ENCODE data around the gene VPS18.
"Not testable (repeated sequence)": the region's sequence is repeated elsewhere in the genome, so short reads cannot be mapped to it uniquely, and the experiment has no call there.

Gene VPS18, protein sequence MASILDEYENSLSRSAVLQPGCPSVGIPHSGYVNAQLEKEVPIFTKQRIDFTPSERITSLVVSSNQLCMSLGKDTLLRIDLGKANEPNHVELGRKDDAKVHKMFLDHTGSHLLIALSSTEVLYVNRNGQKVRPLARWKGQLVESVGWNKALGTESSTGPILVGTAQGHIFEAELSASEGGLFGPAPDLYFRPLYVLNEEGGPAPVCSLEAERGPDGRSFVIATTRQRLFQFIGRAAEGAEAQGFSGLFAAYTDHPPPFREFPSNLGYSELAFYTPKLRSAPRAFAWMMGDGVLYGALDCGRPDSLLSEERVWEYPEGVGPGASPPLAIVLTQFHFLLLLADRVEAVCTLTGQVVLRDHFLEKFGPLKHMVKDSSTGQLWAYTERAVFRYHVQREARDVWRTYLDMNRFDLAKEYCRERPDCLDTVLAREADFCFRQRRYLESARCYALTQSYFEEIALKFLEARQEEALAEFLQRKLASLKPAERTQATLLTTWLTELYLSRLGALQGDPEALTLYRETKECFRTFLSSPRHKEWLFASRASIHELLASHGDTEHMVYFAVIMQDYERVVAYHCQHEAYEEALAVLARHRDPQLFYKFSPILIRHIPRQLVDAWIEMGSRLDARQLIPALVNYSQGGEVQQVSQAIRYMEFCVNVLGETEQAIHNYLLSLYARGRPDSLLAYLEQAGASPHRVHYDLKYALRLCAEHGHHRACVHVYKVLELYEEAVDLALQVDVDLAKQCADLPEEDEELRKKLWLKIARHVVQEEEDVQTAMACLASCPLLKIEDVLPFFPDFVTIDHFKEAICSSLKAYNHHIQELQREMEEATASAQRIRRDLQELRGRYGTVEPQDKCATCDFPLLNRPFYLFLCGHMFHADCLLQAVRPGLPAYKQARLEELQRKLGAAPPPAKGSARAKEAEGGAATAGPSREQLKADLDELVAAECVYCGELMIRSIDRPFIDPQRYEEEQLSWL

DNA sequence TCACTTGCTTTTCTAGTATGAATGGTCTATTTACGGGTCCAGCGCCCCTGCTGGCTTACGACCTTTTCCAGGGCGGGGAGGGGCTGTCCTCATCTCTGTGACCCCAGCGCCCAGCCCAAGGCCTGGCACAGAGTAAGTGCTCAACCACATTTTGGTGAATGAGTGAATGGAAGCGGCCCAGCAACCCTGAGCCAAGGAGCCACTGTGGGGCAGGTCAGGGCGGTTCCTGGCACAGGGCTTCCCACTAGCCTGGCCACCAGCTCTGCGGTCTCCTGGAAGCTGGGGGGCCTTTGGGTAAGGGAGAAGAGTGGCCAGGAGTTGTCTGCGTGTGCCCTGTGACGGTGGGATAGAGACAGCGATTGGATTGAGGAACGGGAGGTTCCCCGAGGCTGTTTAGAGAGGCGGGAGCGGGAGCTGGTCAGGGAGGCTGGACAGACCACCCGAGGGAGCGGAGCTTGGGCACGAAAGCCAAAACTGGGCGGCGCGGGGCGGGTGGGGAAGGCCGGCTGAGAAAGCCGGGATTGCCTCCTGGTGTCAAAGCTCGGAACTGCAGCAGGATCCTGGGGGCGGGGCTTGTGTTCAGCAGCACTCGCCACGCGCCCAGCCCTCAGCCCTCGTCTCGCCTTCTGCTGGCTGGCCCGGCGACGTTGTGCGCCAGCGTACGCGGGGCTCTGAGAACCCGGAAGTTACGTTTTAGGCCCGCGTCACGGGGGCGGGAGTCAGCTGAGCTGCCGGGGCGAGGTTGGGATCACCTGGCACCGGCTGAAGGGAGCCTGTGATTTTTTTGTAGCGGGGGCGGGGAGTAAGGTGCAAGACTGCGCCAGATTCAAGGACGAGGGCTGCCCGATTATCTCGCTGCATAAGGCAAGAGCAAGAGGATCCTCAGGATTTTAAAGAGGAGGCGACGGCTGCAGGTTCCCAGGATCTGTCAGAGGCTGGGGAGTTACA, at the start of gene VPS18:
Gene VPS18 (plus strand): TSS at position 718 of the 948 bp plus-strand sequence. CDS start 319 bp downstream, outside the sequence.
- peak; percentile 96 to 100 (median 97) for DNase-seq (ENCODE audit: low read depth in 3 of 3)

DNA sequence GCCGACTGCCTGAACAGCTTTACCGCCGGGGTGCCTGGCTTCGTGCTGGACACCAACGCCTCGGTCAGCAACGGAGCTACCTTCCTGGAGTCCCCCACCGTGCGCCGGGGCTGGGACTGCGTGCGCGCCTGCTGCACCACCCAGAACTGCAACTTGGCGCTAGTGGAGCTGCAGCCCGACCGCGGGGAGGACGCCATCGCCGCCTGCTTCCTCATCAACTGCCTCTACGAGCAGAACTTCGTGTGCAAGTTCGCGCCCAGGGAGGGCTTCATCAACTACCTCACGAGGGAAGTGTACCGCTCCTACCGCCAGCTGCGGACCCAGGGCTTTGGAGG, 49.6 kb upstream of the VPS18 start:
- peak in 2 of 3 donors; percentile 6 to 33 for DNase-seq (ENCODE audit: low read depth in 3 of 3)

DNA sequence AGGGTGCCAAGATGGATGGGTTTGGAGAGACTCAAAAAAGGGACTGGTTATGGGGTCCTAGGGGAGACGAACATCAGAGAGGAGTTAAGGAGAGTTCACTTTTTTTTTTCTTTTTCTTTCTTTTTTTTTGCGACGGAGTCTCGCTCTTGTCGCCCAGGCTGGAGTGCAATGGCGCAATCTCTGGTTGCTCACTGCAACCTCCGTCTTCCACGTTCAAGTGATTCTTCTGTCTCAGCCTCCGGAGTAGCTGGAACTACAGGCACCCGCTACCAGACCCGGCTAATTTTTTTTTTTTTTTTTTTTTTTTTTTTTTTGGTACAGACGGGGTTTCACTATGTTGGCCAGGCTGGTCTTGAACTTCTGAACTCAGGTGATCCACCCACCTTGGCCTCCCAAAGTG, 49.2 kb upstream of the VPS18 start:
- no peak for DNase-seq (ENCODE audit: low read depth in 3 of 3)

DNA sequence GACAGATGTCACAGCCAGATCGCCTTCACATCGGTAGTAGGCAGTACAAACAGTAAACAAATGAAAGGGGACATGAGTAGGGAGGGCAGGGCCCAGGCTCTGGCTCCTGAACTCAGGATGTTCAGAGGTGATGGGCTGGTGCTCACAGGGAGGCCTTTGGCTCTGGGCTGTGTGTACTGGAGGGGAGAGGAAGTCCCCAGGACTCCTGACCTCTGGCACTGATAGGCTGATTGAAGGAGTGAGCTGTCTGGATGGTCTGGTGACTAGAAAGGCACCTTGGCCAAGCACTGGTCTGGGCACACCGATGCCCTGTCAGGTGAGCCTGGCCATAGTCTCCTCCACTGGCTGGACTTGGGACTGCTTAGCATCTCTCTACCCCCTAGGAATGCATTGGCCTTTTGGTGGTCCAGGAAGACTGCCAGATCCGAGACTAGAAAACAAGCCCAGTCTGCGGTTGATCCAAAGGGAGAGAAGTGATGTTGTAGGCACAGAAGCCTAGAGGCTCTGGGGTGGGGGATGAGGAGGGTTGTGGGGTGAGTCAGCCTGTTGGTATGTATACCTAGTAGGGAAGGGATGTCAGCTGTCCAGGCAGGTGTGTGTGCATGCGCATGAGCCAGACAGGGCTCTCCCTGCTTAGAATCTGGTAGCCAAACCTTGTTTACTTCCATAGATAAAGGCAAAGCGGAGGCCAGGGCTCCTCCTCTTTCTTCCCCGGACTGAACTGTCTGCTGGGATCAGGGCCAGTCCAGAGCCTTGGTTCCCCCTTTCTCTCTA, 48.6 kb upstream of the VPS18 start:
- no peak for DNase-seq (ENCODE audit: low read depth in 3 of 3)

DNA sequence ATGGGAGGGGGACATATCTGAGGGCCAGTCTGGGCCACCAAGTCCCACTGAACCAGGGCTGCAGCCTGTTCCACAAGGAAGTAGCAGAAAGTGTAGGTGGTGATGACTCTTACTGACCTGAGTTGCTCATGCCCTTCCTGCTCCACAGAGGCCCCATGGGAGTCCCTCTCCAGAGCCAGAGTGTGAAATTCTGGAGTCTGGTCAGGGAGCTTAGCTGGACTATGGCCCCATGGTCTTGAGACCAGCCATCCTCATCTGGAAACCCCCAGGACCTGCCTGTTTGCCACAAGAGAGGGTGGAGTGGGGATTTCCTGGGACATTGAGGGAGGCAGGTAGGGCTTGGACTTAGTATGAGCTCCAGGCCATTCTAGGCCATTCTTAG, 47.4 kb upstream of the VPS18 start:
- no peak for DNase-seq (ENCODE audit: low read depth in 3 of 3)

DNA sequence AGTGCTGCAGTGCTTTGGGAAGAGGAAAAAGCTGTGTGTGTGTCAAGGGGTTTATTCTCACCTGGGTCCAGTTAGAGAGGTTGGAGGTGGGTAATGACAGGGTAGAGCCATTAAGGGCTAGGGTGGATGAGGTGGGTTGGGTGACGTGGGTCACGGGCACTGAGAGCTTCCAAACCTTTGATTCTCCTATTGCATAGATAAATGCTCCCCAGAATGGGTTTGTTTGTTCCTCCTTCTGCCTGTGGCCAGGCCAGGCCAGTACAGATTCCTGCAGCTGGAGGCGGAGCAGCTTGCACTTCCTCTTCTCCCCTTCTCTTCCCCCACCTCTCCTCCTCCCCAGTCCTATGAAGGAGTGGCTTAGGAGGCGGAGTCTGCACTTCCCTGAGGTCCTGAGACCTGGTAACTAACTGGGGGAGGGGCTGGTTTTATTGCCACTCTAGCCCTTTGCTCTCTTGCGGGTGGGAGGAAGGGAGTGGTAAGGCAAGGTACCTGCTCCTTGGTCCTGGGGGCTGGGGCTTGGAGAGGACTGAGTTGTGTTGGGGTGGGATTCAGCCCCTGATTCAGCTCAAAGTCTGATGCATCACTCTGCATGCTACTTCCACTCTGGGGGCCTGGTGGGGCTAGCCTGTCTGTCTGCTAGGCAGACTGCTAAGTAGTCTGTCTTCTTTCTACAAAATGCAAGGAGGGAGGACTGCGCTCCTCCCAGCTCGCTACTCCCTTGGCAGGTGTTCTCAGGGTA, 46.9 kb upstream of the VPS18 start:
- no peak for DNase-seq (ENCODE audit: low read depth in 3 of 3)

DNA sequence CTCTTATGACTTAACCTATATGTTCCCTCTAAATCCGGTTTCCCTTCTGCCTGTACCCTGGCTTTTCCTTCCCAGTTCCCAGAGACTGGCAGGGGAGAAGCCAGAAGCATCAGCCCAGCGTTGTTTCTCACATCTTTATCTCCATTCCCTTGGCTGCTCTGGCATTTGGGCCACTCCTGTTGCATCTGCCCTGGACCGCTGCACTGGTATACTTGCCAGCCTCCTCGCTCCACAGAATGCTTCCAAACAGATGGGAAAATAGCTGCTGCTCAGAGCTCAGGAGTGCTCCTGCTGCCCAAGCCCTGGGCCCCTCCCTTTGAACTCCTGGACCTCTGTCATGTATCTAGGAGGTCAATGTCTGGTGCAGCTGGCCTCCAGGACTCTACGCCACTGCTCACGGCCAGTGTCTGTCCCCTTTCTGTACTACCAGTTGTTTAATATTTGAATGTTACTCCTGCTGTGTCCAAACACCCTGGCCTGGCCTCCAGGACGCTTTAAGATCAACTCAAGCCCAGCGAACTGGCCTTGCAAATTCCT, 43.6 kb upstream of the VPS18 start:
- DNase-seq (ENCODE audit: low read depth in 3 of 3): no peak

DNA sequence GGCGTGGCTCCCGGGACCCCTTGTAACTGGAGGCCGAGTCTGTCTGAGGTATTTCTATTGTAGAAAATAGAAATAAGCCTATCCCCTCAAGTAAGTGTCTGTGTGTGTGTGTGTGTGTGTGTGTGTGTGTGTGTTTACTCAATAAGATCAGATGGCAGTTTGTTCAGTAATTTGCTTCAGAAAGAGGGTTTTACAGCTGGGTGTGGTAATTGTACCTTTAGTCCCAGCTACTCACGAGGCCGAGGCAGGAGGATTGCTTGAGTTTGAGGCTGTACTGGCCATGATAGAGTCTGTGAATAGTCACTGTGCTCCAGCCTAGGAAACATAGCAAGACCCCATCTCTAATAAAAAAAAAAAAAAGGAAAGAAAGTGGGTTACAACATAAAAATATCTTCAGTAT, 41.7 kb upstream of the VPS18 start:
- no peak for DNase-seq (ENCODE audit: low read depth in 3 of 3)

DNA sequence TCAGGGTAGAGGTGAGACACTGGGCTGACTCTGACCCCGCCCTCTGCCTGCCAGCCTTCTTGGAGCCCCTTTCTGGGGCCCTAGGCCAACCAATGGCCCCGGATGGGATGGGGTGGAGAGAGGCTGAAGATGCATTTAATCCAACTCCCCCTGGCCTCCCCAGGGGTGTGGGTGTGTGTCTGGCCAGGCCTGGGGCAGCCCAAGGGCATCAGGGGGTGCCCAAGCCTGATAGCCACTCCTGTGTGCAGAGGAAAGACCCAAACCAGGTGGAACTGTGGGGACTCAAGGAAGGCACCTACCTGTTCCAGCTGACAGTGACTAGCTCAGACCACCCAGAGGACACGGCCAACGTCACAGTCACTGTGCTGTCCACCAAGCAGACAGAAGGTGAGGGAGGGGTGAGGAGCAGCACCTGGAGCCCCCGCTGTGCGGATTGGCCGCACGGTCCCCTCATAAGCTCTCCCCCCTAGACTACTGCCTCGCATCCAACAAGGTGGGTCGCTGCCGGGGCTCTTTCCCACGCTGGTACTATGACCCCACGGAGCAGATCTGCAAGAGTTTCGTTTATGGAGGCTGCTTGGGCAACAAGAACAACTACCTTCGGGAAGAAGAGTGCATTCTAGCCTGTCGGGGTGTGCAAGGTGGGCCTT, 40.9 kb upstream of the VPS18 start:
- no peak for DNase-seq (ENCODE audit: low read depth in 3 of 3)

DNA sequence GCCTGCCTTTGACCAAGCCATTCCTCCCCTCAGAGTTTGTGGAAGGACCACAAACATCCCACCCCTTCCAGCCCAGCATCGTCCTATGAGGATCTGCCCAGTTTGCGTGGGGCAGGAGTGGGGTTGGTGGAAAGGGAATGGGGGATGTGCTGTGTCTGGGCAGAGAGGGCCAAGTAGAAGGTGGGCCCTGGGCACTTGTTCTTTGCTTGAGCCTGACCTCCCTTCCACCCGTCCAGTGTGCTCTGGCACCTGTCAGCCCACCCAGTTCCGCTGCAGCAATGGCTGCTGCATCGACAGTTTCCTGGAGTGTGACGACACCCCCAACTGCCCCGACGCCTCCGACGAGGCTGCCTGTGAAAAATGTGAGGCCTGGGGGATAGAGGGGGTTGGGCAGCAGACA, 40.1 kb upstream of the VPS18 start:
- DNase-seq (ENCODE audit: low read depth in 3 of 3): no peak

DNA sequence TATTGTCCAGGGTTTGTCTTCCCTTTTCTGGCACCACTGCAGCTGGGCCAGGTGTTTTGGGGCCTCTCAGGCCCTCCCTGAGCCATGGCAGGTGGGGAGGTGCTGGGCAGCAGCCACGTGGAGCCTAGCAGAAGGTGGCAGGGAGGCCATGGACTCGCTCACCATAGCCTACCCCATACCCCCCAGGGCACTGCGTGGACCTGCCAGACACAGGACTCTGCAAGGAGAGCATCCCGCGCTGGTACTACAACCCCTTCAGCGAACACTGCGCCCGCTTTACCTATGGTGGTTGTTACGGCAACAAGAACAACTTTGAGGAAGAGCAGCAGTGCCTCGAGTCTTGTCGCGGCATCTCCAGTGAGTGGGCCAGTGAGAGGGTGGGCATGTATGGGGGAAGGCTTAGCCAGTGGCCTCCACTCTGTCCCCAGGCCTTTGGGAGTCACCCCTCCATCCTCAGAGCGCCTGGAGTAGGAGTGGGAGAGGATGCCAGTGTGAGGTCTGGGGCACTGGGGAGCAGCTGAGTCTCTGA, 38.5 kb upstream of the VPS18 start:
- no peak for DNase-seq (ENCODE audit: low read depth in 3 of 3)

DNA sequence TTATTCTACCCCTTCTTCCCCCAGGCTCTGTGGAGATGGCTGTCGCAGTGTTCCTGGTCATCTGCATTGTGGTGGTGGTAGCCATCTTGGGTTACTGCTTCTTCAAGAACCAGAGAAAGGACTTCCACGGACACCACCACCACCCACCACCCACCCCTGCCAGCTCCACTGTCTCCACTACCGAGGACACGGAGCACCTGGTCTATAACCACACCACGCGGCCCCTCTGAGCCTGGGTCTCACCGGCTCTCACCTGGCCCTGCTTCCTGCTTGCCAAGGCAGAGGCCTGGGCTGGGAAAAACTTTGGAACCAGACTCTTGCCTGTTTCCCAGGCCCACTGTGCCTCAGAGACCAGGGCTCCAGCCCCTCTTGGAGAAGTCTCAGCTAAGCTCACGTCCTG, 37.5 kb upstream of the VPS18 start:
- DNase-seq (ENCODE audit: low read depth in 3 of 3): no peak

DNA sequence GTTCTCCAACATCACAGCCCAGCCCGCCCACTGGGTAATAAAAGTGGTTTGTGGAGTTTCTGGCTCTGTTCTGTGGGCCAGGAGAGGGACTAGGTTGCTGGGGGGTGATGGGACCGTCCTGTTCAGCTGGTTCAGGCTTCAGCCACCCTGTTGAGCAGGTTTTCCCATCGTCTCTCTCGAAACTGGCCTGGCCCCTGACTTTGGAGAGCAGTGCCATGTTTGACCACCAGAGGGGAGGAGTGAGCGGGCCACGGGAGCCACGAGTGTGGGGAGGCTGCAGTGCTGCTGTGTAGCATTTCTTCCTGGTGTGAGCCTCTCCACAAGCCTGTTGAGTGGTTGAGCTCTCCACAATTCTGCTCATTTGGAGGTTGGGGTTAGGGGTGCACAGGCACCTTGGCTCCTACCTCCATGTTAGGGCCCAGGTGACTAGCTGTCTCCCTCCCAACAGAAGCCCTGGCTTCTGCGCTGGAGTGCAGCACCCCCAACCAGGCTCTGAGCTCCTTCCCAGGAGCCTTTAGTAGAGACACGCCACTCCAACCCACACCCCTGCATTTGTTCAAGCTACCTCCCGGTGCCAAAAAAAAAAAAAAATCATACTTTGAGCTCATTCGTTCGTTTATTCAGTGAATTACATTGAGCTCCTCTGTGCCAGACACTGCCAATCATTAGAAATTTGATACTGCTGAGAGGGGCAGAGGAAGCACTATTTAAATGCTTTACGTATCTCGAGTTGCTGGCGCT, 36.5 kb upstream of the VPS18 start:
- peak; percentile 60 to 70 (median 61) for DNase-seq (ENCODE audit: low read depth in 3 of 3)

DNA sequence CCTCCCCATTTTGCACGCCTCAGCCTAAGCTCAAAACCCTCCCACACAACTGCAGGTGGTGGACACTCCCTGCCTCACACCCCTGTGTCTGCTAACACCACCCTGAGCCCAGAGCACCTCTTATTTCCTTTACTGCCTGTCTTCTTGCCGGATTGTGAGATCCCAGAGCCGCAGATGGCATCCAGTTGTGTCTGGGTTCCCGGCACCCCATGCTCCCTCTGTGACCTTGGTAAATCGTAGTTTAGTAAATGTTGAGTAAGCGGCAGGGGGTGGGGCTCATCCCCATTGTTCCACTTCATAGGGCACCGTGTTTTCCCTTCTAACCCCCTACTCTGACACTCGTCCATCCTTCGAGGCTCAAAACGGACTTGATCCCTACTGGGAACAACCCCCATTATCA, 35.5 kb upstream of the VPS18 start:
- DNase-seq (ENCODE audit: low read depth in 3 of 3): no peak

DNA sequence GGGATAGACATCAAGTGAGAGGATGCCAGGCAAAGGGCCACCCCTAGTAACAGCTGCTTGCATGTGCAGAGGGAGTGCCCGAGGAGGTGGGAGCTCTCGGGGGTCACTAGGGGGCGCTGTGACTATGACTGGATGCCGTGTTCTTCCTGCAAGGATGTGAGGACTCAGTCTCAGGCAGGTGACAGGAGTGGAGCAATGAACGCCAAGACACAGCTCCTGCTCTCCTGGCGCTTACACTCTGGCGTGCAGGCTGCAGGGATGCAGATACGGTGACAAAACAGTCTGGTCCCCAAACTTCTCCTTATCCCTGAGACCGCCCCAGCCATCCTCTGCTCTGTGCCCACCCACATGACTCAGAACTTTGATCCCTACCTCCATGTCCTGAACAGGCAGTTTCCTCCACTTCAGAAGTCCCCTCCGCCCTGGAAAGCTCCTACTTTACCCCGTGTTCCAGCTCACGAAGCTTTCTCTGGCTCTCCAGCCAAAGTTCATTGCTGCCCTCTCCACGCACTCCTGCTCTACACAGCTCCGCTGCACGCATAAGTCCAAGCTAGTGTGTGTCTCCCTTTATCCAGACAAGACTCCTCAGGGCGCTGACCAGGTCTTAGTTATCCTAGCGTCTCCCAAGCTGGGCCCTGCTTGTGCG, 34.9 kb upstream of the VPS18 start:
- peak; percentile 77 to 90 (median 79) for DNase-seq (ENCODE audit: low read depth in 3 of 3)

DNA sequence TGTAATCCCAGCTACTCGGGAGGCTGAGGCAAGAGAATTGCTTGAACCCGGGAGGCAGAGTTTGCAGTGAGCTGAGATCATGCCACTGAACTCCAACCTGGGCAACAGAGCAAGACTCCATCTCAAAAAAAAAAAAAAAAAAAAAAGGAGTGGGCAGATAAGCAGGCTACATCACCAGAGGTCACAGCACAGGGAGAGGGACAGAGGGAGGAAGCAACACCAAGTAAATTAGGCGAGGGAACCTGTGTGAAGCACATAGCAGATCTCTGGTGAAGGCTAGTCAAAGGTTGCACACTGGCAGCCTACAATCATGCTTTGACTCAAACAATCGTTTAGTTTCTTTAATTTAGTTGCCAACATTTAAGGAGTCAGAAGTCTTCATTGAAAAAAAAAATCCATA, 33.1 kb upstream of the VPS18 start:
- DNase-seq (ENCODE audit: low read depth in 3 of 3): not testable (repeated sequence)

DNA sequence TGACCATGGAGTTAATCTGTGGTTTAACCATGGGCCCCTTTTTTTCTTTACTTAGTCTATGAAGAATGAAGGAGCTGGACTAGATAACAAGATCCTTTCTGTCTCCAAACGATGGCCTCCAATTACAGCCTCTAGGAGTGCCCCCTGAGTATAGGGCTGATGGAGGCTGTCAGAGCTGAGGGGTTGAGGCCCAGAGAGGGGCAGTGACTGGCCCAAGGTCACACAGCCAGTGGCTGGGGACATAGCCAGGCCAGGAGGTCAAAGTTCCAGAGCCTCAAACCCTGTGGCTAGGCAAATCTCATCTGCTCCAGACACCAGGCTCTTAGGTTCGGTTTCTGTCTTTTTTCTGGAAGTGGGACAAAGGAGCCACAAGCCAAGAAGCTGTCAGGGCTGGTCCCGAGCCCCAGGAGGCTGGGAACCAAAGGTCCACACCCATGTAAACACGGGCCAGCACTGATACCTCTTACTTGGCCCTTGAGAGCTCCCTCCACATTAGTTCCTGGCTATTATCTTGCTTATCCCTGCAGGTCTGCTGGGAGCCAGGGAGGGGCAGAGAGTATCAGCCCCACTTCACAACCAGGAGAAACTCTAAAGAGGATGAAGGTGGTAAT, 30.5 kb upstream of the VPS18 start:
- DNase-seq (ENCODE audit: low read depth in 3 of 3): no peak

Measured in stimulated activated CD4-positive, alpha-beta T cell treated with anti-CD3 and anti-CD28 coated beads, TNF-alpha, amount 100 ng/mL, for 48 hours (primary cell).